Measurements from ENCODE around the gene KRTAP10-7.

Gene KRTAP10-7

DNA sequence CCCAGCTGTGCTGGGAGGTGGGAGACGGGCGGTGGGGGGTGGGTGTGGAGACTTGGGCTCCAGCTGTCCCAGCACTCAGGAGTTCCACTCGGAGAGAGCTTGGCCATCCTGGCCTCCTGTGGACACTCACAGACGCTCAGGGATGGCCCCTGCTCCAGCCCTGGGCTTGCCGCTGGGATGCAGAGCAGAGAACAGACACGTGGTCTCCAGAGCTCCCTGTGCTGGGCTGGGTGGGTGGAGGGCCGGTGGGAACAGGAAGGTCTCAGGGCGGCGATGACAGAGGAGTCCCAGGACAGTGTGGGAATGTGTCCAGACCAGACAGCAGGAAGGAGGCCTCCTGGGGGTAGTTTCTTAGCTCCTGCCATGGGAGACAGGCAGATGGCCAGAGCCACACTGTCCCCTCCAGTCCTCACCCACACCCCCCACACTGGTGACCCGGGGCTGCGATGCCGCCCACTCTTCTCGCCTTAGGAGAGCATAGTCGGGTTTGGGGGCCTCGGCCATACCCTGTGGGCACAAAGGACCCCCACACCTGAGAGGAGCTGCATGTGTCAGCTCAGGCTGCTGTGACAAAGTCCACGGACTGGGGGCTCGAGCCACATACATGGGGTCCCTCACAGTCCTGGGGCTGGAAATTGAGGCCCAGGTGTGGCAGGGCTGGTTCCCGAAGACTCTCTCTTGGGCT lies 28.5 kb downstream of the KRTAP10-7 start:
- H3K4me1 ChIP-seq (ENCODE audit: low read length): no peaks in the 10 kb centered on the region

DNA sequence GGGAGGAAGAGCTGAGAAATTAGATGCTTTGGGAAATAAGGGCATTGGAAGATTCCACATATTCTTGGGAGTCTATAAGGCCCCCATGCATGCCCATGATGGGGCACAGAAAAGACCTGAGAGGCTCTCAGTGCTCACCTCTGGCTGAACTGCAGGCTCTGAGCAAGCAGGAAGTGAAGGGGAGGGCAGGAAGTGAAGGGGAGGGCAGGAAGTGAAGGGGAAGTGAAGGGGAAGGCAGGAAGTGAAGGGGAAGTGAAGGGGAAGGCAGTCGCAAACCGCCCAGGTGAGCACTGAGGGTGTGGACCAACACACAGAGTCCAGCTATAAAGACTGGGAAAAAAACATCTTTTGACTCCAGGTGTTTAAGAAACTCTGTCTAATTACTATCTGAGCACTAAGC lies 30.0 kb downstream of the KRTAP10-7 start:
- Histone ChIP-seq H3K79me2 (ENCODE audit: low read length) (no peaks in the 10 kb centered on the region), H4K20me1 (ENCODE audit: insufficient read depth, low read length) (no peaks in the 10 kb centered on the region), H3K9me3 (ENCODE audit: insufficient read depth, low read length) (0 out of 2 replicates have a peak, but pooled peaks cover 6% of the 10 kb centered on the region), H2AFZ (ENCODE audit: low read depth, low read length) (no peak overlapping the region), H3K27ac (ENCODE audit: low read length) (no peak overlapping the region), H3K4me3 (ENCODE audit: low read length) (no peak overlapping the region), H3K4me2 (ENCODE audit: low read length) (no peak overlapping the region), H3K4me1 (ENCODE audit: low read length) (no peaks in the 10 kb centered on the region), H3K27me3 (ENCODE audit: low read depth, low read length) (no peaks in the 10 kb centered on the region; the same call in 1 of the 2 replicates), H3K36me3 (replicated peaks; ENCODE audit: low read depth, low read length) (no peaks in the 10 kb centered on the region), H3K9ac (ENCODE audit: low read length) (no peak overlapping the region)
- TF ChIP-seq EZH2phosphoT487 (IDR thresholded peaks at IDR 0.05; ENCODE audit: low read depth) (no peak), CTCF (IDR thresholded peaks at IDR 0.05; ENCODE audit: low read depth, low read length) (no peak)

More for the DNA sequence above, 28.5 kb downstream of the KRTAP10-7 start:
- Histone ChIP-seq H3K79me2 (ENCODE audit: low read length) (no peaks in the 10 kb centered on the region), H3K9me3 (ENCODE audit: insufficient read depth, low read length) (0 out of 2 replicates have a peak, but pooled peaks cover 6% of the 10 kb centered on the region), H4K20me1 (ENCODE audit: insufficient read depth, low read length) (no peaks in the 10 kb centered on the region), H3K4me2 (ENCODE audit: low read length) (no peak overlapping the region), H3K27me3 (ENCODE audit: low read depth, low read length) (no peaks in the 10 kb centered on the region), H3K4me3 (ENCODE audit: low read length) (no peak overlapping the region), H3K9ac (ENCODE audit: low read length) (no peak overlapping the region), H2AFZ (ENCODE audit: low read depth, low read length) (no peak overlapping the region), H3K27ac (ENCODE audit: low read length) (no peak overlapping the region), H3K36me3 (replicated peaks; ENCODE audit: low read depth, low read length) (no peaks in the 10 kb centered on the region)
- TF ChIP-seq CTCF (IDR thresholded peaks at IDR 0.05; ENCODE audit: low read depth, low read length): no peak
- no peak for TF ChIP-seq EZH2phosphoT487 (IDR thresholded peaks at IDR 0.05; ENCODE audit: low read depth)

DNA sequence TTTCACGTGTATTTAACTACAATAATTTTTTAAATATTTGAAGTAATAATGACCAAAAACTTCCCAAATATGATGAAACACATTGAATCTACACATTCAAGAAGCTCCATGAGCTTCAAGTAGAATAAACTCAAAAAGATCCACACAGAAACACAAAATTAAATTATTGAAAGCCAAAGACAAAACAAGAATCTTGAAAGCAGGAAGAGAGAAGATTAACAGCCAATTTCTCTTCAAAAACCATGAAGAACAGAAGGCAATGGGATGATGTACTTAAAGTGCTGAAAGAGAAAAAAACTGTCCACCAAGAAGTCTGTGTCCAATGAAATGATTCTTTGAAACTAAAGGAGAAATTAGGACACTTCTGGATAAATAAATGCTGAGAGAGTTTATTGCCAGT lies 31.7 kb downstream of the KRTAP10-7 start:
- H3K4me3 ChIP-seq (ENCODE audit: low read length): no peak overlapping the region
- H2AFZ ChIP-seq (ENCODE audit: low read depth, low read length): no peak overlapping the region
- no peak for TF ChIP-seq CTCF (IDR thresholded peaks at IDR 0.05; ENCODE audit: low read depth, low read length)
- TF ChIP-seq EZH2phosphoT487 (IDR thresholded peaks at IDR 0.05; ENCODE audit: low read depth): no peak
- H3K27ac ChIP-seq (ENCODE audit: low read length): no peak overlapping the region
- no peak overlapping the region for H3K4me2 ChIP-seq (ENCODE audit: low read length)
- no peaks in the 10 kb centered on the region for H4K20me1 ChIP-seq (ENCODE audit: insufficient read depth, low read length)
- no peaks in the 10 kb centered on the region; the same call in 1 of the 2 replicates for H3K27me3 ChIP-seq (ENCODE audit: low read depth, low read length)
- H3K4me1 ChIP-seq (ENCODE audit: low read length): no peaks in the 10 kb centered on the region
- no peak overlapping the region for H3K9ac ChIP-seq (ENCODE audit: low read length)
- no peaks in the 10 kb centered on the region for H3K79me2 ChIP-seq (ENCODE audit: low read length)
- no peaks in the 10 kb centered on the region for H3K36me3 ChIP-seq (replicated peaks; ENCODE audit: low read depth, low read length)
- 0 out of 2 replicates have a peak, but pooled peaks cover 6% of the 10 kb centered on the region for H3K9me3 ChIP-seq (ENCODE audit: insufficient read depth, low read length)

GRCh38 chr21:44636209-44637017 lies 36.0 kb downstream of the KRTAP10-7 start:
- TF ChIP-seq CTCF (IDR thresholded peaks at IDR 0.05; ENCODE audit: low read depth, low read length): no peak
- H2AFZ ChIP-seq (ENCODE audit: low read depth, low read length): no peak overlapping the region
- no peaks in the 10 kb centered on the region for H3K79me2 ChIP-seq (ENCODE audit: low read length)
- no peaks in the 10 kb centered on the region for H3K4me1 ChIP-seq (ENCODE audit: low read length)
- no peak overlapping the region for H3K27ac ChIP-seq (ENCODE audit: low read length)
- no peaks in the 10 kb centered on the region for H3K36me3 ChIP-seq (replicated peaks; ENCODE audit: low read depth, low read length)
- H3K4me3 ChIP-seq (ENCODE audit: low read length): no peak overlapping the region
- H4K20me1 ChIP-seq (ENCODE audit: insufficient read depth, low read length): no peaks in the 10 kb centered on the region
- H3K4me2 ChIP-seq (ENCODE audit: low read length): no peak overlapping the region
- 0 out of 2 replicates have a peak, but pooled peaks cover 4% of the 10 kb centered on the region for H3K9me3 ChIP-seq (ENCODE audit: insufficient read depth, low read length)
- H3K27me3 ChIP-seq (ENCODE audit: low read depth, low read length): no peaks in the 10 kb centered on the region; the same call in 1 of the 2 replicates
- no peak overlapping the region for H3K9ac ChIP-seq (ENCODE audit: low read length)

All from OCI-LY3 (cell line).